SK-N-SH treated with all-trans-retinoic acid at 6 μM for 48 hours (cell line): ENCODE measurements around the gene CELSR3.

ENCODE experiments used
- ATAC-seq: fragments of 200-7000 bp; cut with Tn5 transposase; 3 replicates; pipeline ENCODE4 v1.9.1; 2020; ENCODE audit warnings: mild to moderate bottlenecking, moderate library complexity
- ARNTL ChIP-seq: fragments of 450-650 bp; formaldehyde crosslinking; IDR thresholded peaks from 2 replicates; pipeline ENCODE4 v1.5.0; 2020; ENCODE audit warnings: low read depth, mild to moderate bottlenecking, moderate library complexity, borderline replicate concordance
- BACH2 ChIP-seq: fragments of 250-450 bp; sonication (Bioruptor Pico); IDR thresholded peaks from 2 replicates; pipeline ENCODE4 v1.9.0; 2021; ENCODE audit warnings: mild to moderate bottlenecking, borderline replicate concordance
- CREB5 ChIP-seq: fragments of 250-450 bp; sonication (Bioruptor Pico); IDR thresholded peaks from 2 replicates; pipeline ENCODE4 v1.5.1; 2020; ENCODE audit warnings: low read depth, mild to moderate bottlenecking, moderate library complexity
- CSDC2 ChIP-seq: fragments of 250-450 bp; sonication (Bioruptor Pico); IDR thresholded peaks from 2 replicates; pipeline ENCODE4 v1.5.0; 2020; ENCODE audit warnings: mild to moderate bottlenecking, moderate library complexity
- CSRNP3 ChIP-seq: fragments of 250-450 bp; sonication (Bioruptor Pico); IDR thresholded peaks from 2 replicates; pipeline ENCODE4 v1.5.1; 2021; ENCODE audit warnings: mild to moderate bottlenecking, moderate library complexity
- ESRRG ChIP-seq: fragments of 250-450 bp; sonication (Bioruptor Pico); IDR thresholded peaks from 2 replicates; pipeline ENCODE4 v1.6.1; 2021; ENCODE audit warnings: mild to moderate bottlenecking
- GLIS3 ChIP-seq: fragments of 250-450 bp; sonication (Bioruptor Pico); IDR thresholded peaks from 2 replicates; pipeline ENCODE4 v1.5.0; 2020; ENCODE audit warnings: mild to moderate bottlenecking, moderate library complexity
- ISL1 ChIP-seq: fragments of 250-450 bp; sonication (Bioruptor Pico); IDR thresholded peaks from 2 replicates; pipeline ENCODE4 v2.1.2; 2022; ENCODE audit warnings: mild to moderate bottlenecking, moderate library complexity
- OSR1 ChIP-seq: fragments of 250-450 bp; sonication (Bioruptor Pico); IDR thresholded peaks from 2 replicates; pipeline ENCODE4 v1.8.0; 2022; ENCODE audit warnings: moderate library complexity, mild to moderate bottlenecking, inconsistent platforms
- PATZ1 ChIP-seq: fragments of 250-450 bp; sonication (Bioruptor Pico); IDR thresholded peaks from 2 replicates; pipeline ENCODE4 v1.8.0; 2020; ENCODE audit warnings: mild to moderate bottlenecking, moderate library complexity, borderline replicate concordance
- PPARA ChIP-seq: fragments of 250-450 bp; sonication (Bioruptor Pico); IDR thresholded peaks from 2 replicates; pipeline ENCODE4 v1.5.0; 2020; ENCODE audit warnings: mild to moderate bottlenecking, borderline replicate concordance
- RARB ChIP-seq: fragments of 250-450 bp; sonication (Bioruptor Pico); IDR thresholded peaks from 2 replicates; pipeline ENCODE4 v1.8.0; 2021; ENCODE audit warnings: mild to moderate bottlenecking, moderate library complexity
- SNAI2 ChIP-seq: fragments of 250-450 bp; sonication (Bioruptor Pico); IDR thresholded peaks from 2 replicates; pipeline ENCODE4 v1.5.0; 2020; ENCODE audit warnings: mild to moderate bottlenecking, moderate library complexity
- TCF4 ChIP-seq: fragments of 250-450 bp; sonication (Bioruptor Pico); IDR thresholded peaks from 2 replicates; pipeline ENCODE4 v1.8.0; 2021; ENCODE audit warnings: mild to moderate bottlenecking, moderate library complexity, borderline replicate concordance
- TOX ChIP-seq: fragments of 250-450 bp; sonication (Bioruptor Pico); IDR thresholded peaks from 2 replicates; pipeline ENCODE4 v1.8.0; 2021; ENCODE audit warnings: mild to moderate bottlenecking, moderate library complexity, borderline replicate concordance
- TSHZ2 ChIP-seq: fragments of 250-450 bp; sonication (Bioruptor Pico); IDR thresholded peaks from 2 replicates; pipeline ENCODE4 v1.5.0; 2020; ENCODE audit warnings: mild to moderate bottlenecking, moderate library complexity
- ZFP30 ChIP-seq: fragments of 450-650 bp; formaldehyde crosslinking; IDR thresholded peaks from 2 replicates; pipeline ENCODE4 v1.5.0; 2022; ENCODE audit warnings: mild to moderate bottlenecking, moderate library complexity
- ZNF565 ChIP-seq: fragments of 450-650 bp; formaldehyde crosslinking; conservative IDR thresholded peaks from 2 replicates; pipeline ENCODE4 v1.5.0; 2020; ENCODE audit warnings: low read depth, mild to moderate bottlenecking, moderate library complexity
- ZNF70 ChIP-seq: fragments of 450-650 bp; formaldehyde crosslinking; IDR thresholded peaks from 2 replicates; pipeline ENCODE4 v1.5.0; 2020; ENCODE audit warnings: mild to moderate bottlenecking, moderate library complexity
- ZNF8 ChIP-seq: fragments of 450-650 bp; formaldehyde crosslinking; IDR thresholded peaks from 2 replicates; pipeline ENCODE4 v1.5.0; 2020; ENCODE audit warnings: mild to moderate bottlenecking, moderate library complexity

The CELSR3 gene

GRCh38 chr3:48637305-48637704, 25.4 kb downstream of the CELSR3 start:
- no peak for ATAC-seq
- no peak for TF ChIP-seq CREB5 (CRISPR knock-in tag)
- no peak for TF ChIP-seq TSHZ2 (CRISPR knock-in tag)
- no peak for TF ChIP-seq CSRNP3 (CRISPR knock-in tag)
- no peak for TF ChIP-seq BACH2
- TF ChIP-seq TCF4 (CRISPR knock-in tag), result no peak
- TF ChIP-seq ARNTL, result no peak
- TF ChIP-seq PATZ1 (CRISPR knock-in tag), result no peak
- TF ChIP-seq RARB (CRISPR knock-in tag), result no peak
- no peak for TF ChIP-seq PPARA (CRISPR knock-in tag)
- no peak for TF ChIP-seq SNAI2 (CRISPR knock-in tag)
- no peak for TF ChIP-seq ISL1
- TF ChIP-seq ZNF565 (CRISPR knock-in tag), result no peak
- TF ChIP-seq, all 23 proteins: peak for 0

GRCh38 chr3:48636149-48636655, 26.5 kb downstream of the CELSR3 start:
- TF ChIP-seq PATZ1 (CRISPR knock-in tag) (no peak), ISL1 (no peak), BACH2 (no peak), TOX (CRISPR knock-in tag) (no peak), CSRNP3 (CRISPR knock-in tag) (no peak), ZNF70 (CRISPR knock-in tag) (no peak), ARNTL (no peak), OSR1 (CRISPR knock-in tag) (no peak), GLIS3 (CRISPR knock-in tag) (no peak), ZNF8 (CRISPR knock-in tag) (no peak), CREB5 (CRISPR knock-in tag) (no peak), ZFP30 (CRISPR knock-in tag) (no peak), CSDC2 (CRISPR knock-in tag) (no peak), PPARA (CRISPR knock-in tag) (no peak), ZNF565 (CRISPR knock-in tag) (no peak), TCF4 (CRISPR knock-in tag) (no peak), ESRRG (no peak), TSHZ2 (CRISPR knock-in tag) (no peak)
- TF ChIP-seq, all 23 proteins: peak for 0
- ATAC-seq, result no peak
